Gastrocnemius medialis (tissue), 4 donors: ENCODE data around the gene MBD5. TPM values are rescaled to one million over a fixed set of nuclear protein-coding genes. Genes with fewer than 3 reads are reported as not detected.

Experiments
- ATAC-seq, 2 donors: fragments of 150-250 bp; one replicate each; pipeline ENCODE4 v1.9.1; 2016
- DNase-seq, 2 donors: peaks; one replicate each; pipeline ENCODE4 v3.0.0-alpha.2; 2019
- H3K27ac ChIP-seq, 4 donors: fragments of 200-600 bp; sonication (generic); 1 replicate in 1 of 4; 2 replicates in 3 of 4; pipeline ENCODE4 v1.5.1; 2016 to 2018; ENCODE audit warnings: mild to moderate bottlenecking in 2 of 4, moderate library complexity in 1 of 4
- H3K27me3 ChIP-seq, 3 donors: fragments of 200-600 bp; sonication (generic) in 2 of 3; 1 replicate in 1 of 3; 2 replicates in 2 of 3; pipeline versions ENCODE4 v1.5.1 to v1.6.0; 2016 to 2019; ENCODE audit warnings: mild to moderate bottlenecking in 1 of 3, moderate library complexity in 1 of 3
- H3K36me3 ChIP-seq, 2 donors: fragments of 200-600 bp; sonication (generic) in 1 of 2; one replicate each; pipeline ENCODE4 v1.5.1; 2017 to 2018
- H3K4me1 ChIP-seq, 2 donors: fragments of 200-600 bp; sonication (generic) in 1 of 2; one replicate each; pipeline ENCODE4 v1.5.1; 2016 to 2017; ENCODE audit warnings: mild to moderate bottlenecking in 2 of 2
- H3K4me3 ChIP-seq, 4 donors: fragments of 200-600 bp; sonication (generic) in 3 of 4; 1 replicate in 1 of 4; 2 replicates in 3 of 4; pipeline ENCODE4 v1.5.1; 2016 to 2019; ENCODE audit warnings: mild to moderate bottlenecking in 2 of 4
- H3K9me3 ChIP-seq, 3 donors: fragments of 200-600 bp; sonication (generic) in 2 of 3; 1 replicate in 1 of 3; 2 replicates in 2 of 3; pipeline ENCODE4 v1.5.1; 2016 to 2019
- POLR2A ChIP-seq, 2 donors: fragments of 450-650 bp; IDR thresholded peaks; one replicate each; pipeline ENCODE4 v1.6.1; 2017; ENCODE audit warnings: antibody characterized with exemption in 2 of 2, mild to moderate bottlenecking in 2 of 2, moderate library complexity in 2 of 2
- in situ Hi-C, 4 donors: fragments of 200-750 bp; cut with MboI; loops; one replicate each; pipeline versions ENCODE4 v1.15.0 to v1.8.0; 2017; ENCODE audit warnings: low sequenced_read_pairs in 4 of 4
- intact Hi-C: fragments of 100-400 bp; cut with DNase I; formaldehyde crosslinking; loops from one replicate; pipeline ENCODE4 v1.15.1; 2023; ENCODE audit warnings: low total_unique reads
- total RNA-seq, 4 donors: library from RNA; depleted of rRNA; stranded (reverse); fragments of >200 nt; gene quantifications; one replicate each; pipeline versions ENCODE4 v1.1.0 to v1.2.3, GENCODE V29; 2016
- TF ChIP-seq, protein P1 (sequence below), 5 experiments: fragments of 450-650 bp in 3 of 5; fragments of 200-600 bp in 2 of 5; sonication (generic) in 2 of 5; IDR thresholded peaks in 4 of 5; conservative IDR thresholded peaks in 1 of 5; 1 replicate in 4 of 5; 2 replicates in 1 of 5; pipeline ENCODE4 v1.5.1; 2016 to 2019; ENCODE audit warnings: antibody characterized with exemption in 5 of 5, mild to moderate bottlenecking in 3 of 5, moderate library complexity in 3 of 5

Gene MBD5
- total RNA-seq, 4 donors from 2014 or later: 15.2 to 27.2 (median 15.5) TPM

- TF ChIP-seq POLR2A (IDR thresholded peaks at IDR 0.05): no peak
- TF ChIP-seq, protein P1, sequence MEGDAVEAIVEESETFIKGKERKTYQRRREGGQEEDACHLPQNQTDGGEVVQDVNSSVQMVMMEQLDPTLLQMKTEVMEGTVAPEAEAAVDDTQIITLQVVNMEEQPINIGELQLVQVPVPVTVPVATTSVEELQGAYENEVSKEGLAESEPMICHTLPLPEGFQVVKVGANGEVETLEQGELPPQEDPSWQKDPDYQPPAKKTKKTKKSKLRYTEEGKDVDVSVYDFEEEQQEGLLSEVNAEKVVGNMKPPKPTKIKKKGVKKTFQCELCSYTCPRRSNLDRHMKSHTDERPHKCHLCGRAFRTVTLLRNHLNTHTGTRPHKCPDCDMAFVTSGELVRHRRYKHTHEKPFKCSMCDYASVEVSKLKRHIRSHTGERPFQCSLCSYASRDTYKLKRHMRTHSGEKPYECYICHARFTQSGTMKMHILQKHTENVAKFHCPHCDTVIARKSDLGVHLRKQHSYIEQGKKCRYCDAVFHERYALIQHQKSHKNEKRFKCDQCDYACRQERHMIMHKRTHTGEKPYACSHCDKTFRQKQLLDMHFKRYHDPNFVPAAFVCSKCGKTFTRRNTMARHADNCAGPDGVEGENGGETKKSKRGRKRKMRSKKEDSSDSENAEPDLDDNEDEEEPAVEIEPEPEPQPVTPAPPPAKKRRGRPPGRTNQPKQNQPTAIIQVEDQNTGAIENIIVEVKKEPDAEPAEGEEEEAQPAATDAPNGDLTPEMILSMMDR (IDR thresholded peaks at IDR 0.05 in 4 of 5, conservative IDR thresholded peaks at IDR 0.05 in 1 of 5): no peak
- intact Hi-C loops (no loop called here), in situ Hi-C loops (no loop called here)
- DNase-seq: no peak
- no peak for ATAC-seq
- no peaks in the 10 kb centered on the region for H3K4me1 ChIP-seq
- no peaks in the 10 kb centered on the region for H3K9me3 ChIP-seq
- no peak overlapping the region for H3K4me3 ChIP-seq
- no peaks in the 10 kb centered on the region for H3K27me3 ChIP-seq
- no peaks in the 10 kb centered on the region for H3K36me3 ChIP-seq
- H3K27ac ChIP-seq: no peak overlapping the region
These were observed 458.5 kb downstream of the MBD5 start for GRCh38 chr2:148479398-148479797.

DNA sequence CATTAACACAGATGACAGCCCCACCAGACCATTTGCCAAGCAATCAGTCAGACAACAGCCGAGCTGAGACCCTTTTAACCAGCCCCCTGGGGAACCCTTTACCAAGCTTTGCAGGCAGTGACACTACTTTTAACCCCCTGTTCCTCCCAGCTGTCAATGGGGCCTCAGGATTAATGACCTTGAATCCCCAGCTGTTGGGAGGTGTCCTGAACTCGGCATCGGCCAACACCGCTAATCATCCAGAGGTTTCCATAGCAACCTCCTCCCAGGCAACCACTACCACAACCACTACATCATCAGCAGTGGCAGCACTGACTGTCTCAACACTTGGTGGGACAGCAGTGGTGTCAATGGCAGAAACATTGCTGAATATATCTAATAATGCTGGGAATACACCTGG, 462.8 kb downstream of the MBD5 start:
- no peaks in the 10 kb centered on the region for H3K4me1 ChIP-seq
- in situ Hi-C loops: no loop called here

GRCh38 chr2:148484066-148484465, 463.2 kb downstream of the MBD5 start:
- no peak for TF ChIP-seq POLR2A (IDR thresholded peaks at IDR 0.05)
- TF ChIP-seq, protein P1 (IDR thresholded peaks at IDR 0.05 in 4 of 5, conservative IDR thresholded peaks at IDR 0.05 in 1 of 5): no peak
- in situ Hi-C loops (no loop called here), intact Hi-C loops (no loop called here)
- Histone ChIP-seq H3K27ac (no peak overlapping the region), H3K9me3 (no peaks in the 10 kb centered on the region), H3K4me3 (no peak overlapping the region), H3K27me3 (no peaks in the 10 kb centered on the region), H3K4me1 (no peaks in the 10 kb centered on the region), H3K36me3 (no peaks in the 10 kb centered on the region)
- ATAC-seq (no peak), DNase-seq (no peak)

More for the DNA sequence above, 462.8 kb downstream of the MBD5 start:
- no peak for DNase-seq
- intact Hi-C loops: no loop called here
- no peak overlapping the region for H3K27ac ChIP-seq
- H3K27me3 ChIP-seq: no peaks in the 10 kb centered on the region
- TF ChIP-seq, protein P1 (IDR thresholded peaks at IDR 0.05 in 4 of 5, conservative IDR thresholded peaks at IDR 0.05 in 1 of 5): no peak
- no peak for TF ChIP-seq POLR2A (IDR thresholded peaks at IDR 0.05)
- no peak for ATAC-seq
- H3K36me3 ChIP-seq: no peaks in the 10 kb centered on the region
- H3K4me3 ChIP-seq: no peak overlapping the region
- H3K9me3 ChIP-seq: no peaks in the 10 kb centered on the region

DNA sequence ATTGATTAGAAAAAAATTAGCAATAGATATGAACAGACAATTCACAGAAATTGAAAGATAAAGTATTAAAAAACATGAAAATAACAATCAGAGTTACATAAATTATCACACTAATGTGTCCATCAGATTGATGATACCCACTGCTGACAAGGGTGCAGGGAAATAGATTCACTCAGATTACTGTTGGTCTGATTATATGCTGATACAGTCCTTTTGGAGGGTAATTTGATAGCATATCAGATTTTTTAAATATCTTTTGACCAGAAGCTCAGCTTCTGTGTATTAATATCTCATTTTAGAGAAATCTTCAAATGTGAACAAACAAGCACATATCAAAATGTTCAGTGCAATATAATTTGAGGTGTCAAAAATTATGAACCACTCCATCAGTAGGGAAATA, 465.8 kb downstream of the MBD5 start:
- no peaks in the 10 kb centered on the region for H3K4me1 ChIP-seq
- ATAC-seq (no peak), DNase-seq (no peak)
- no peaks in the 10 kb centered on the region for H3K36me3 ChIP-seq
- intact Hi-C loops (no loop called here), in situ Hi-C loops (no loop called here)
- no peak overlapping the region for H3K27ac ChIP-seq
- TF ChIP-seq POLR2A (IDR thresholded peaks at IDR 0.05): no peak
- TF ChIP-seq, protein P1 (IDR thresholded peaks at IDR 0.05 in 4 of 5, conservative IDR thresholded peaks at IDR 0.05 in 1 of 5): no peak
- H3K9me3 ChIP-seq: no peaks in the 10 kb centered on the region
- H3K4me3 ChIP-seq: no peak overlapping the region
- no peaks in the 10 kb centered on the region for H3K27me3 ChIP-seq

- intact Hi-C loops (no loop called here), in situ Hi-C loops (no loop called here)
- DNase-seq (no peak), ATAC-seq (no peak)
- H3K36me3 ChIP-seq: no peaks in the 10 kb centered on the region
- no peaks in the 10 kb centered on the region for H3K4me1 ChIP-seq
- H3K4me3 ChIP-seq: no peak overlapping the region
- H3K27me3 ChIP-seq: no peaks in the 10 kb centered on the region
- H3K9me3 ChIP-seq: no peaks in the 10 kb centered on the region
- H3K27ac ChIP-seq: no peak overlapping the region
- TF ChIP-seq POLR2A (IDR thresholded peaks at IDR 0.05): no peak
- TF ChIP-seq, protein P1 (IDR thresholded peaks at IDR 0.05 in 4 of 5, conservative IDR thresholded peaks at IDR 0.05 in 1 of 5): no peak
These were observed 466.5 kb downstream of the MBD5 start for GRCh38 chr2:148487439-148487838.
